HG03045 (cell line): Measurements from ENCODE around the gene PLXNA1.

Experiments
- ATAC-seq: cut with Tn5 transposase; IDR thresholded peaks from one replicate; pipeline ENCODE4 v1.9.1; 2021; ENCODE audit warnings: mild to moderate bottlenecking, moderate library complexity; ENCODE audit not compliant: unreplicated experiment

Gene PLXNA1

GRCh38 chr3:126982471-126983175 is at the start of gene PLXNA1:
Gene PLXNA1, plus strand, starts transcription at chr3:126983115. Its CDS starts 5,479 bp downstream, at chr3:126988594.
- peak; percentile 71 for ATAC-seq

GRCh38 chr3:126934031-126934531 is 48.8 kb upstream of the PLXNA1 start:
- no peak for ATAC-seq

GRCh38 chr3:126934991-126935390 is 47.9 kb upstream of the PLXNA1 start:
- ATAC-seq, result no peak

GRCh38 chr3:126935756-126936509 is 47.0 kb upstream of the PLXNA1 start:
- no peak for ATAC-seq

GRCh38 chr3:126936853-126937425 is 46.0 kb upstream of the PLXNA1 start:
- no peak for ATAC-seq

GRCh38 chr3:126937533-126937932 is 45.4 kb upstream of the PLXNA1 start:
- no peak for ATAC-seq

- ATAC-seq, result no peak
These were observed 44.9 kb upstream of the PLXNA1 start for GRCh38 chr3:126937973-126938372.

GRCh38 chr3:126938520-126939337 is 44.2 kb upstream of the PLXNA1 start:
- no peak for ATAC-seq

- no peak for ATAC-seq
These were observed 43.6 kb upstream of the PLXNA1 start for GRCh38 chr3:126939338-126939718.

GRCh38 chr3:126939733-126940132 is 43.2 kb upstream of the PLXNA1 start:
- no peak for ATAC-seq

GRCh38 chr3:126941721-126942270 is 41.1 kb upstream of the PLXNA1 start:
- ATAC-seq, result no peak

GRCh38 chr3:126944089-126944965 is 38.6 kb upstream of the PLXNA1 start:
- no peak for ATAC-seq

- ATAC-seq, result no peak
These were observed 37.7 kb upstream of the PLXNA1 start for GRCh38 chr3:126945171-126945721.

- no peak for ATAC-seq
These were observed 37.0 kb upstream of the PLXNA1 start for GRCh38 chr3:126945891-126946290.

- ATAC-seq, result no peak
These were observed 36.5 kb upstream of the PLXNA1 start for GRCh38 chr3:126946405-126946804.

GRCh38 chr3:126947429-126947828 is 35.5 kb upstream of the PLXNA1 start:
- ATAC-seq, result no peak

GRCh38 chr3:126948980-126949535 is 33.9 kb upstream of the PLXNA1 start:
- ATAC-seq, result no peak

GRCh38 chr3:126951561-126951960 is 31.4 kb upstream of the PLXNA1 start:
- ATAC-seq, result no peak
